ENCODE data around the gene KLC1. TPM values are rescaled to one million over a fixed set of nuclear protein-coding genes. Genes with fewer than 3 reads are reported as not detected.

Gene KLC1
- total RNA-seq, 1 donor: 237 TPM

DNA sequence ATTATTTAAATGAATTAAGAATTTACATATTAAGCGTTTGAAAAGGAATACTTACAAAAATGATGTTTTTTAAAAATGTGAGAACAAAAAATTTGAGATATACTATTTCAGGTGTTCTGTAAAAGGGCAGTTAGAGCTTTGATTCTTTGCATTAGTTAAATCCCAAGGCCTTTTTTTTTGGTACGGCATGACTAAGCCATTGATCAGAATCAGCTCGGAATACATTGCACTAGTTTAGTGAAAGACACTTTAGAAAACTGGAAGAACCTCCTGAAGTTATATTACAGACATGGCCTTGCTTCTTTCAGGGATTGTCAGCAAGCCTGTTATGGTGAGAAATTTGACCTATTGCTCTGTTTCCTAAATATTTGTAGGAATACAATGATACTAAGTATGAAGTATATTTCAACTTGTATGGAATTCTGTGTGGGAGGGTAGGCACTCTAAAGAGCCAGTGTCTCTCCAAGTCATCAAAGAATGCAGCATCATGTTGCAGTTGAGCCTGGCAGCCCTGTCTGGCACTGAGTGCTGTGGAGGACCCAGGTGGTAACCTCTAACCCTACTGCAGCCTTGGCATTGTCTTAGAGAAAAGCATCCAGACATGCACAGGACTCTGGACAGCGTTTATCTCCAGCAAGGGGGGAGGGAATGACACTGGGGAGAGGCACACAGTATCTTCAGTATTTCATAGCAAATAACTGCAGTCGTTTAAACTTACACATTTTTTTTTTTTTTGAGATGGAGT lies 1.5 kb downstream of the KLC1 start:
- TF ChIP-seq, protein P1, sequence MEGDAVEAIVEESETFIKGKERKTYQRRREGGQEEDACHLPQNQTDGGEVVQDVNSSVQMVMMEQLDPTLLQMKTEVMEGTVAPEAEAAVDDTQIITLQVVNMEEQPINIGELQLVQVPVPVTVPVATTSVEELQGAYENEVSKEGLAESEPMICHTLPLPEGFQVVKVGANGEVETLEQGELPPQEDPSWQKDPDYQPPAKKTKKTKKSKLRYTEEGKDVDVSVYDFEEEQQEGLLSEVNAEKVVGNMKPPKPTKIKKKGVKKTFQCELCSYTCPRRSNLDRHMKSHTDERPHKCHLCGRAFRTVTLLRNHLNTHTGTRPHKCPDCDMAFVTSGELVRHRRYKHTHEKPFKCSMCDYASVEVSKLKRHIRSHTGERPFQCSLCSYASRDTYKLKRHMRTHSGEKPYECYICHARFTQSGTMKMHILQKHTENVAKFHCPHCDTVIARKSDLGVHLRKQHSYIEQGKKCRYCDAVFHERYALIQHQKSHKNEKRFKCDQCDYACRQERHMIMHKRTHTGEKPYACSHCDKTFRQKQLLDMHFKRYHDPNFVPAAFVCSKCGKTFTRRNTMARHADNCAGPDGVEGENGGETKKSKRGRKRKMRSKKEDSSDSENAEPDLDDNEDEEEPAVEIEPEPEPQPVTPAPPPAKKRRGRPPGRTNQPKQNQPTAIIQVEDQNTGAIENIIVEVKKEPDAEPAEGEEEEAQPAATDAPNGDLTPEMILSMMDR (IDR thresholded peaks at IDR 0.05; ENCODE audit: insufficient read depth, low read depth, low read length): no peak
- DNase-seq (ENCODE audit: low read depth): peak; percentile 17
- peak overlapping the region; percentile 89 for H3K4me3 ChIP-seq (ENCODE audit: low read depth, low read length)

DNA sequence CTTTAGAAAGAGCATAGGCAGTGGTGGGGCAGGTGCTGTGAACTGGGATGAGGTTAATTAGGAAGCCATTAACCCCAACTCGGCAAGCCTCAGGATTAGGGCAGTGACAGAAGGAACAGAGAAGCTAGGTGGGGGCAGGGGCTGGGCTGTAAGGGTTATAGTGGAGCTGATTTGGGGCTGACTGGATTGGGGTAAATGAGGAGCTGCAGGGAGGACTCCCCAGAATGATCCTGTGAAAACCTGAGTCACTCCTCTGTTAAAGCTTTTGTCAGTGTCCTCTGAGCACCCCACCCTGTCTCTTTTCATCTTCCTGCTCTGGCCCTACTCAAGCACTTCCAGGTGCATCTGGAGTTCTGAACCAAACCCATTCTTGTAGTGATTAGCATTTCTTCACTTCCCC lies 4.4 kb downstream of the KLC1 start:
- no peak overlapping the region for H3K4me3 ChIP-seq (ENCODE audit: low read depth, low read length)
- TF ChIP-seq, protein P1 (IDR thresholded peaks at IDR 0.05; ENCODE audit: insufficient read depth, low read depth, low read length): no peak
- DNase-seq (ENCODE audit: low read depth): no peak

DNA sequence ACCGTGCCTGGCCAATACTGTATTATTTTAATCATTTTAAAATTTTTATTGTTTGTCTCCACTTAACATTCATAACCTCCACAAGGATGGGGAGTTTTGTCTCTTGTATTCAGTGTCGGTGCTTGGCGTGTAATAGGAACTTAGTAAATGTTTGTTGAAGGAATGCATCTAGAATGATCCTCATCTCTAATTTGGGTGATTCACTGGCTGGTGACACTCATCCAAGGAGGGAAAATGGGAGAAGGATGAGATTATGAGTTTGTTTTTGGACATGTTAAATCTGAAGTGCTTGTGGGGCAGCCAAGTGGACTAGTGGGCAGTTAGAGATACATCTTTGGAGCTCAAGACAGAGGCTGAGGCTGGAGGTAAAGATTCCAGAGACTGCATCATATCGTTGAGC lies 5.1 kb downstream of the KLC1 start:
- TF ChIP-seq, protein P1 (IDR thresholded peaks at IDR 0.05; ENCODE audit: insufficient read depth, low read depth, low read length): no peak
- no peak overlapping the region for H3K4me3 ChIP-seq (ENCODE audit: low read depth, low read length)
- no peak for DNase-seq (ENCODE audit: low read depth)

DNA sequence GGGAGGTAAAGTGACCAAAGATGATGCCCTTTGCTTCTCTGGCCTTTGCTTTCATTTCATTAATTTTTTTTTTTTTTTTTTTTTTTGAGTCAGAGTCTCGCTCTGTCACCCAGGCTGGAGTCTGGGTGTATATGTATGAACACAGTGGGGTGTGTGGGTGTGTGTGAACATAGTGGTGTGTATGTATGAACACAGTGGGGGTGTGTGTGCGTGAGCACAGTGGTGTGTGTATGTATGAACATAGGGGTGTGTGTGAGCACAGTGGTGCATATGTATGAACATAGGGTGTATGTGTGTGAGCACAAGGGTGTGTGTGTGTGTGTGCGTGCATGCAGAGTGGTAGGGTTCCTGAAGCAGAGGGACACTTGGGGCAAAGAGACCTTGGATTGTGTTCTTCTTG lies 9.6 kb downstream of the KLC1 start:
- H3K4me3 ChIP-seq (ENCODE audit: low read depth, low read length): no peak overlapping the region
- TF ChIP-seq, protein P1 (IDR thresholded peaks at IDR 0.05; ENCODE audit: insufficient read depth, low read depth, low read length): no peak
- DNase-seq (ENCODE audit: low read depth): no peak

DNA sequence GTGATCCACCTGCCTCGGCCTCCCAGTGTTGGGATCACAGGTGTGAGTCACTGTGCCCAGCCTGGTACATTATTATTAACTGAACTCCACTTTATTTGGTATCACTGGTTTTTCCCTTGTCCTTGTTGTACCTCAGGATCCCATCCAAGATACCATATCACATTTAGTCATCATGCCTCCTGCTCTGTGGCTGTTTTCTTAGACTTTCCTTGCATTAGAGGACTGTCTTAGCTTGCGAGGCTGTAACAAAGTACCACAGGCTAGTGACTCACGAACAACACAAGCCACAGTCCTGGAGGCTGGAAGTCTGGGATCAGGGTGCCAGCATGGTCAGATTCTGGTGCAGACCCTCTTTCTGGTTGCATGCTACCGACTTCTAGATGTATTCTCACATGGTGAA lies 12.2 kb downstream of the KLC1 start:
- TF ChIP-seq, protein P1 (IDR thresholded peaks at IDR 0.05; ENCODE audit: insufficient read depth, low read depth, low read length): no peak
- DNase-seq (ENCODE audit: low read depth): no peak
- H3K4me3 ChIP-seq (ENCODE audit: low read depth, low read length): no peak overlapping the region

DNA sequence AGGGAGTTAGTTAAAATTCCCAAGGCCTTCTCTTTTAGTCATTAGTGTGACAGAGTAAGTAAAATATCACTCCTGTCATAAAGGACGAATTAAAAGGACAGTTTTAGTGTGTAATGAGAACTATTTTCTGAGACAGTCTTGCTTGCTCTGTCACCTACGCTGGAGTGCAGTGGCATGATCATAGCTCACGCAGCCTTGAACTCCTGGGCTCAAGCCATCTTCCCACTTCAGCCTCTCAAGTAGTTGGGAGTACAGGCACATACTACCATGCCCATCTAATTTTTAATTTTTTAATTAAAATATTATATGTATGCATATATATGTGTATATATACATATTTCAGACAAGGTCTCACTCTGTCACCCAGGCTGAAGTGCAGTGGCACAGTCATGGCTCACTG lies 17.2 kb downstream of the KLC1 start:
- no peak for DNase-seq (ENCODE audit: low read depth)
- TF ChIP-seq, protein P1 (IDR thresholded peaks at IDR 0.05; ENCODE audit: insufficient read depth, low read depth, low read length): no peak

DNA sequence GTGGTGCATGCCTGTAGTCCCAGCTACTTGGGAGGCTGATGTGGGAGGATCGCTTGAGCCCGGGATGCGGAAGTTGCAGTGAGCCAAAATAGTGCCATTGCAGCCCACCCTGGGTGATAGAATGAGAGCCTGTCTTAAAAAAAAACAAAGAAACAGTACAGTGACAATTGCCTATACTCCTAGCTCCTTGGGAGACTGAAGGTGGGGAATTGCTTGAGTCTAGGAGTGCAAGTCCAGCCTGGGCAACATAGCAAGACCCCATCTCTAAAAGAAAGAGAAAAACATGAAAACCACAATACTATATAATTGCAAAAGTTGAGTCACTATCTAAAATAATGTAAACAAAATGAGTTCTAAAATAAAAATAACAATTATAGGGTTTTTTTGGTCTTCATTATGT lies 20.0 kb downstream of the KLC1 start:
- H3K4me3 ChIP-seq (ENCODE audit: low read depth, low read length): no peak overlapping the region
- no peak for DNase-seq (ENCODE audit: low read depth)
- TF ChIP-seq, protein P1 (IDR thresholded peaks at IDR 0.05; ENCODE audit: insufficient read depth, low read depth, low read length): no peak

More for the DNA sequence above, 17.2 kb downstream of the KLC1 start:
- no peak overlapping the region for H3K4me3 ChIP-seq (ENCODE audit: low read depth, low read length)
